ENCODE data around the gene RBM18.

DNA sequence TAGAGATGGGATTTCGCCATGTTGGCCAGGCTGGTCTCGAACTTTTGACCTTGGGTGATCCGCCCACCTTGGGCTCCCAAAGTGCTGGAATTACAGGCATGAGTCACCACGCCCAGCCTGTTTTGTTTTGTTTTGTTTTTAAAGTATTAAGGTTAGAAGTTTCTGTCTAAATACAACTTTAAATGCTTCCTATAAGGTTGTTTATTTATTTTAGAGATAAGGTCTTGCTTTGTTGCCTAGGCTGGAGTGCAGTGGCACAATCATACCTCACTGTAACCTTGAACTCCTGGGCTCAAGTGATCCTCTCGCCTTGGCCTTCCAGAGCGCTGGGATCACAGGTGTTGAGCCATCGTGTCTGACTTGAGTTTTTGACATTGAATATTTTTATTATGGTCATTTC is 11.5 kb upstream of the RBM18 start:
- no peak for TF ChIP-seq CTCF (IDR thresholded peaks at IDR 0.05)
- TF ChIP-seq EZH2 (IDR thresholded peaks at IDR 0.05), result no peak
- TF ChIP-seq EZH2phosphoT487 (IDR thresholded peaks at IDR 0.05), result no peak
